ENCODE data around the gene ABHD11.
"Not testable (repeated sequence)": the region's sequence is repeated elsewhere in the genome, so short reads cannot be mapped to it uniquely, and the experiment has no call there.

Gene ABHD11

GRCh38 chr7:73718905-73719805 lies 19.4 kb downstream of the ABHD11 start, which contains the start of gene STX1A:
TSS of gene STX1A (minus strand) at chr7:73719669. CDS start at chr7:73719631, 38 bp downstream.
- peak; percentile 56 for DNase-seq (ENCODE audit: low read depth)

DNA sequence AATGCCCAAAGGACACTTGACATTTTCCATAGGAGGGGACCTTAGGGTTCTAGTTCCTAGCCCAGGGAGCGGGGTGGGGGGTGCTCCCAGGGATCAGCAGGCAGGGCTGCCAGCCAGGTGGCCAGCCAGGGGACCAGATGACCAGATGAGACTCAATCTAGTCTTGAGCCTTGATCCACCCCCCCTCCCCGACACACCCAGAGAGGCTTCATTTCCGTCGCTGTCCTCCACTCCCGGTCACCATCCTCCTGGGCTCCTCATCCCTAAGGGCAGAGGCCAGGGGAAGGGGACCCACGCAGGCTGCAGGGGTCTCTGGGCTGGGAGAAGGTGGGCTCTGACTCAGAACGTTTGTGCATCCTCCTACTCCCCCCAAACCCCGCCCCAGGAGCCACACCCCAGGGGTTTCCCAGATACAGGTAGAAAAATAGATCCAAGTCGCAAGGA lies 20.1 kb downstream of the ABHD11 start:
- no peak for DNase-seq (ENCODE audit: low read depth)

GRCh38 chr7:73717991-73718405 lies 20.6 kb downstream of the ABHD11 start:
- DNase-seq (ENCODE audit: low read depth) = peak; percentile 42

- no peak for DNase-seq (ENCODE audit: low read depth)
Observed at GRCh38 chr7:73717025-73717807, 21.4 kb downstream of the ABHD11 start.

- DNase-seq (ENCODE audit: low read depth) = no peak
Observed at GRCh38 chr7:73716318-73716890, 22.2 kb downstream of the ABHD11 start.

- no peak for DNase-seq (ENCODE audit: low read depth)
Observed at GRCh38 chr7:73715648-73716317, 22.8 kb downstream of the ABHD11 start.

DNA sequence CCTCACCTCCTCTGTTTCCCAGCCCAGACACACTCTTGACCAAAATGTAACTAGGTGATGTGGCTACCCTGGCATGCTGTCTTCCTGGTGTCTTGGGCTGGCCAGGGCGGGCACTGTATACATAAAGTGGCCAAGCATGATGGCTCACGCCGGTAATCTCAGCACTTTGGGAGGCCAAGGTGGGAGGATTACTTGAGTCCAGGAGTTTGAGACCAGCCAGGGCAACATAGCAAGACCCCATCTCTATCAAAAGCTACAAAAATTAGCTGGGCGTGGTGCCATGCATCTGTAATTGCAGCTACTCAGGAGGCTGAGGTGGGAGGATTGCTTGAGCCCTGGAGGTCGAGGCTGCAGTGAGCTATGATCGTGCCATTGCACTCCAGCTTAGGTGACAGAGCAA lies 25.3 kb downstream of the ABHD11 start:
- not testable (repeated sequence) for DNase-seq (ENCODE audit: low read depth)

DNA sequence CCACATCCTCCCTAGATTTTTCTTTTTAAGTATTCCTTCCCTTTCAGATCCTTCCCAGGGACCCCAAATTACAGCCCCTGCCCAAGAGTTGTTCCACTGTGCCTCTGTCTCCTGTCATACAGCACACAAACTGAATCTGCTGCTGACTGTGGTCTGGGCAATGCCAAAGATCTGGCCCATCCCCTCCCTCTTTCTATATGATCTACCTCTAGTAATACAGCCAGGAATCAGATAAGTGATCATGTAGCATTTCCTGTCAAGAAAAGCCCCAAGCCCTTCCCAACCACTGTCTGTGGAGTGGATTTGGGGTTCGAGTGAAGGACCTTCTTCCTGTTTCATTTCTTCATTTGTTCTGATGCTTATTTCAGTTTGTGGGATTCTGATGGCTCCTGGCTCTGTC lies 25.8 kb downstream of the ABHD11 start:
- DNase-seq (ENCODE audit: low read depth) = no peak

- no peak for DNase-seq (ENCODE audit: low read depth)
Observed at GRCh38 chr7:73708961-73709549, 29.5 kb downstream of the ABHD11 start.

DNA sequence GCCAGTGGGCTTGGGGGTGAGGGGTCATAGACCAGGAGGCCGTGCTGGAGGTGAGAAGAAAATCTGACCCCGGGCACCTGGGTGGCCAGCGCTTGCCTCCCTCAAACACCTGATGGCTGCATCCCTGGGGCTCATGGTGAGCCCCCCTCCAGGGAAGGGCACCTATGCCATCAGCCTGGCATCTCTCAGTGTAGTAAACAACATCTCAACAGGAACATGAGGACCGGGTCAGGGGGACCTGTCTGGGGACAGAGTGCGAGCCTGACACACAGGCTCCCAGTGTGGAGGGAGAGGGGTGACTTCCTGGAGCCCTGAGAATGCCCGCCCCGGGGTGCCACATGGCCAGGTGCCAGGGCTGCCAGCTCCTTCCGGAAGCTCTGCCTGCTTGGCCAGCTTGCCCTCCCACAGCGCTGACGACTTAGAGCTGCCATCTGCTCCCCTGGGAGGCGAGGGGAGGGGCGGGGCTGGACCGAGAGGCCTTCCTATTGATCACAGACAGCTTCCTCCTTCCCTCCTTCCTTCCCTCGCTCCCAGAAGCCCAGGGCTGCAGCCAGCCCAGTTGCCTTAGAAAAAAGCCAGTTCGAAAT lies 31.5 kb downstream of the ABHD11 start:
- DNase-seq (ENCODE audit: low read depth) = no peak

DNA sequence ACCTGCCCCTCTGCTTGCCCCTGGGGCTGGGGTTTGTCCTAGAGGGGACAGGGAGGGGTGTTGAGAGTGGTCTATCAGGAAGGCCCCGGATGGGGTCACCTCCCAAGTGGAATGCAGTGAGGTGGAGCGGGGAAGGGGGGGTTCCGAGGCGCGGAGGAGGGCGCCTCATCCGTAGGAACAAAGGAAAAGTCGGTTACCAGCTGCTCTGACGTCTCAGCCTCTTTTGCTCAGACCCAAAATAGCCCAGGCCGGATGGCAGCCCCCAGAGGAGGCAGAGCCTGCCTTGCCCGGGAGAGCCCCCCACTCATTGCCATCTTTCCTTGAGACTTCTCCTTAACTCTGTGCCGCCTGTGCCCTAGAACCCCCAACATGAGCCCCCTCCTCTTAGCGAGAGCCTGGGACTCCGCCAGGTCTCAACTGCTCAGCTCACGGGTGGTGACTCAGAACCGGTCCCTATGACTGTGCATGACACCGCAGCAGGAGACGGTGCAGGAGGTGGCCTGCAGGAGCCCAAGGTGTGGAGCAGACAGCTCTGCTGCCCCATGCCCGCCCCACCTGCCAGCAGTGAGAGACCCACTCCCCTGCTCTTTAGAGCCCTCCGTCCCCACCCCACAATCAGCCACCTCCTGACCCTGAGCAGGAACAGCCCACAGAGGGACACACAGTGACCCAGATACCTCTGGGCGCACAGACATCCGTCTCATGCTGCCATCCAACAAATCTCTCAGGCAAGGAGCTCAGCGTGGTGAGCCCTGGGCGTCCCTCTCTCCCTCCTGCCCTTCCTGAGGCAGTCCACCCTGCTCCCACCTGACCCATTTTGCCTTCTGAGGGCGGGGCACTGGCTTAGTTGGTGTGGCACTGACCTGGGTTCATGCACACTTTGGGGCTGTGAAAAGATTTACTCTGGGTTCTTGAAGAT lies 32.2 kb downstream of the ABHD11 start:
- no peak for DNase-seq (ENCODE audit: low read depth)

- no peak for DNase-seq (ENCODE audit: low read depth)
Observed at GRCh38 chr7:73705551-73705920, 33.1 kb downstream of the ABHD11 start.

- no peak for DNase-seq (ENCODE audit: low read depth)
Observed at GRCh38 chr7:73704640-73705550, 33.7 kb downstream of the ABHD11 start.

- DNase-seq (ENCODE audit: low read depth) = peak; percentile 34
Observed at GRCh38 chr7:73703757-73704639, 34.6 kb downstream of the ABHD11 start.

- DNase-seq (ENCODE audit: low read depth) = no peak
Observed at GRCh38 chr7:73703225-73703624, 35.4 kb downstream of the ABHD11 start.

- no peak for DNase-seq (ENCODE audit: low read depth)
Observed at GRCh38 chr7:73702665-73703064, 35.9 kb downstream of the ABHD11 start.

- DNase-seq (ENCODE audit: low read depth) = no peak
Observed at GRCh38 chr7:73702226-73702625, 36.4 kb downstream of the ABHD11 start.
